ENCODE results near the gene KCNAB1.

KCNAB1 gene

DNA sequence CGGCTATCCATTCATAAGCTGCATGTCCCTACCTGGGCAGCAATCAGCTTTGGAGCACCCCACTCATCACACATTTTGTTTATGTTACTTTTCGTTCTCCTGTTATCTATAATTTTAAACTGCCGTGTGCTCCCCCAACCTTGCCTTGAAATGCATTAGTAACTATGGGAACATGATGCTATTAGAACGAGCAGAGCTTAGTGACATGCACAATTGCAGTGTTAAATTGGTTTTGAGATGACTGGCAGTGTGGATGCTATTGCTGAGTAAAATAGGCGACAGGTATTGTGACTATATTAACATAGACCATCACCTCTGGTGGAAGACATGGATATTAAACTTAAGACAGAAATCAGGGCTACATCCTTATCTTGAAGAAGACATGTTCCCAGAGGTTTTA is 191.6 kb downstream of the KCNAB1 start:
- Histone ChIP-seq H3K9ac (ENCODE audit: low read length) (no peak overlapping the region), H3F3A (ENCODE audit: insufficient read depth) (no peaks in the 10 kb centered on the region)

DNA sequence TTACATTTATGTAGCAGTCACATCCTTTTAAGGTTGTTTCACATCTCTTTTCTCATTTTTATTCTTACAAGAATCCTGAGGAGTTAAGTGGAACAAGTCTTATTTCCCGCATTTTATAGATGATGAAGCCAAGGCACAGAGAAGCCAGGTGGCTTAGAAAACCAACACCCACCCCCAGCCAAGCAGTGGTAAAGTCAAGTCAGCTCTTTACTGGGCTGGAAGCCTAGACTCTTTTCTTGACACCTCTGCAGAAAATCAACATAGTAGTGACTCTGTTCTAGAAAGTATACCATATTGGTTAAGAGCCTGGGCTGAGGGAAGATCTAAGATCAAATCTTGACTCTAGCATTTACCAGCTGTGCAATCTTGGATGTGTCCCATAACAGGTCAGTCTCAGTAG is 195.7 kb downstream of the KCNAB1 start:
- Histone ChIP-seq H3K4me2 (ENCODE audit: low read depth, low read length, poor library complexity, severe bottlenecking) (no peak overlapping the region), H3K4me3 (ENCODE audit: insufficient read depth, low read length, poor library complexity, severe bottlenecking) (no peak overlapping the region)
- TF ChIP-seq, protein P1, sequence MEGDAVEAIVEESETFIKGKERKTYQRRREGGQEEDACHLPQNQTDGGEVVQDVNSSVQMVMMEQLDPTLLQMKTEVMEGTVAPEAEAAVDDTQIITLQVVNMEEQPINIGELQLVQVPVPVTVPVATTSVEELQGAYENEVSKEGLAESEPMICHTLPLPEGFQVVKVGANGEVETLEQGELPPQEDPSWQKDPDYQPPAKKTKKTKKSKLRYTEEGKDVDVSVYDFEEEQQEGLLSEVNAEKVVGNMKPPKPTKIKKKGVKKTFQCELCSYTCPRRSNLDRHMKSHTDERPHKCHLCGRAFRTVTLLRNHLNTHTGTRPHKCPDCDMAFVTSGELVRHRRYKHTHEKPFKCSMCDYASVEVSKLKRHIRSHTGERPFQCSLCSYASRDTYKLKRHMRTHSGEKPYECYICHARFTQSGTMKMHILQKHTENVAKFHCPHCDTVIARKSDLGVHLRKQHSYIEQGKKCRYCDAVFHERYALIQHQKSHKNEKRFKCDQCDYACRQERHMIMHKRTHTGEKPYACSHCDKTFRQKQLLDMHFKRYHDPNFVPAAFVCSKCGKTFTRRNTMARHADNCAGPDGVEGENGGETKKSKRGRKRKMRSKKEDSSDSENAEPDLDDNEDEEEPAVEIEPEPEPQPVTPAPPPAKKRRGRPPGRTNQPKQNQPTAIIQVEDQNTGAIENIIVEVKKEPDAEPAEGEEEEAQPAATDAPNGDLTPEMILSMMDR (IDR thresholded peaks at IDR 0.05; ENCODE audit: insufficient read depth, low read length, poor library complexity, severe bottlenecking), result no peak
- TF ChIP-seq EZH2phosphoT487 (conservative IDR thresholded peaks at IDR 0.05; ENCODE audit: low read length), result no peak

More for the DNA sequence above, 191.6 kb downstream of the KCNAB1 start:
- Histone ChIP-seq H4K20me1 (ENCODE audit: low read depth, low read length) (no peaks in the 10 kb centered on the region), H2AFZ (ENCODE audit: low read depth, low read length, severe bottlenecking) (no peak overlapping the region), H3K4me2 (ENCODE audit: low read depth, low read length, poor library complexity, severe bottlenecking) (no peak overlapping the region), H3K9me3 (ENCODE audit: insufficient read depth, low read length) (no peaks in the 10 kb centered on the region), H3K27me3 (ENCODE audit: low read length) (no peaks in the 10 kb centered on the region; the same call in 1 of the 2 replicates), H3K9me2 (replicated peaks; ENCODE audit: insufficient read depth, low read length) (no peaks in the 10 kb centered on the region), H3K36me3 (ENCODE audit: low read length) (no peaks in the 10 kb centered on the region), H3K27ac (ENCODE audit: low read depth, low read length) (no peak overlapping the region), H3K79me2 (ENCODE audit: insufficient read depth, low read length) (no peaks in the 10 kb centered on the region), H3K4me3 (ENCODE audit: insufficient read depth, low read length, poor library complexity, severe bottlenecking) (no peak overlapping the region)
- TF ChIP-seq, protein P1 (IDR thresholded peaks at IDR 0.05; ENCODE audit: insufficient read depth, low read length, poor library complexity, severe bottlenecking), result no peak
- no peak for TF ChIP-seq EZH2phosphoT487 (conservative IDR thresholded peaks at IDR 0.05; ENCODE audit: low read length)

GRCh38 chr3:156317462-156318074 is 197.2 kb downstream of the KCNAB1 start:
- H3K27me3 ChIP-seq (ENCODE audit: low read length), result no peaks in the 10 kb centered on the region; the same call in none of the 2 replicates
- H3K9ac ChIP-seq (ENCODE audit: low read length), result no peak overlapping the region
- no peaks in the 10 kb centered on the region for H3F3A ChIP-seq (ENCODE audit: insufficient read depth)
- no peak overlapping the region for H3K4me3 ChIP-seq (ENCODE audit: insufficient read depth, low read length, poor library complexity, severe bottlenecking)
- no peaks in the 10 kb centered on the region for H3K9me3 ChIP-seq (ENCODE audit: insufficient read depth, low read length)
- no peak overlapping the region for H3K27ac ChIP-seq (ENCODE audit: low read depth, low read length)
- H3K79me2 ChIP-seq (ENCODE audit: insufficient read depth, low read length), result no peaks in the 10 kb centered on the region
- H3K4me2 ChIP-seq (ENCODE audit: low read depth, low read length, poor library complexity, severe bottlenecking), result no peak overlapping the region
- H3K36me3 ChIP-seq (ENCODE audit: low read length), result no peaks in the 10 kb centered on the region
- no peaks in the 10 kb centered on the region for H4K20me1 ChIP-seq (ENCODE audit: low read depth, low read length)
- no peak overlapping the region for H2AFZ ChIP-seq (ENCODE audit: low read depth, low read length, severe bottlenecking)
- TF ChIP-seq EZH2phosphoT487 (conservative IDR thresholded peaks at IDR 0.05; ENCODE audit: low read length), result no peak
- TF ChIP-seq, protein P1 (IDR thresholded peaks at IDR 0.05; ENCODE audit: insufficient read depth, low read length, poor library complexity, severe bottlenecking), result no peak
- no peaks in the 10 kb centered on the region for H3K9me2 ChIP-seq (replicated peaks; ENCODE audit: insufficient read depth, low read length)

More for the DNA sequence above, 195.7 kb downstream of the KCNAB1 start:
- Histone ChIP-seq H3K9ac (ENCODE audit: low read length) (no peak overlapping the region), H3K79me2 (ENCODE audit: insufficient read depth, low read length) (no peaks in the 10 kb centered on the region), H3F3A (ENCODE audit: insufficient read depth) (no peaks in the 10 kb centered on the region), H3K9me2 (replicated peaks; ENCODE audit: insufficient read depth, low read length) (no peaks in the 10 kb centered on the region), H3K9me3 (ENCODE audit: insufficient read depth, low read length) (no peaks in the 10 kb centered on the region), H3K27ac (ENCODE audit: low read depth, low read length) (no peak overlapping the region), H4K20me1 (ENCODE audit: low read depth, low read length) (no peaks in the 10 kb centered on the region), H3K27me3 (ENCODE audit: low read length) (no peaks in the 10 kb centered on the region; the same call in none of the 2 replicates), H2AFZ (ENCODE audit: low read depth, low read length, severe bottlenecking) (no peak overlapping the region), H3K36me3 (ENCODE audit: low read length) (no peaks in the 10 kb centered on the region)
